ENCODE results near the gene AQP1. TPM values are rescaled to one million over a fixed set of nuclear protein-coding genes. Genes with fewer than 3 reads are reported as not detected.

AQP1 gene
- total RNA-seq (2016; rRNA removed; fragmentation: Illumina TruSeq; extraction: Trizol) (not detected in 2 replicates), polyA plus RNA-seq (2011; rRNA removed) (not detected in 2 replicates), polyA minus RNA-seq (2011; rRNA and poly(A)+ RNA removed; ENCODE audit: low replicate concordance) (0.08 and 1.7 TPM in 2 replicates), Bru-seq, nascent RNA (not detected), BruChase-seq, experiment 1, labeled RNA remaining after a 6-hour chase (not detected), BruChase-seq, experiment 2, labeled RNA remaining after a 2-hour chase (not detected)
- total RNA-seq (2016; cell fraction: cytosol; rRNA removed; fragmentation: Illumina TruSeq; extraction: Trizol; ENCODE audit: low read depth), result not detected in 2 replicates
- not detected in 2 replicates for total RNA-seq (2016; cell fraction: insoluble cytoplasmic fraction; rRNA removed; fragmentation: Illumina TruSeq; extraction: Trizol)
- not detected in 2 replicates for total RNA-seq (2016; cell fraction: membrane; rRNA removed; fragmentation: Illumina TruSeq; extraction: Trizol)
- not detected in 2 replicates for total RNA-seq (2016; cell fraction: nucleus; rRNA removed; fragmentation: Illumina TruSeq; extraction: Trizol)
- not detected in 2 replicates for polyA plus RNA-seq (2011; cell fraction: cytosol; rRNA removed)
- polyA plus RNA-seq (2011; cell fraction: nucleus; rRNA removed), result not detected in 2 replicates
- not detected in 2 replicates for polyA plus RNA-seq (2012)
- not detected in 2 replicates for polyA plus RNA-seq (2016; cell fraction: cytosol; fragmentation: Illumina TruSeq; extraction: Trizol; ENCODE audit: low read depth)
- polyA plus RNA-seq (2016; cell fraction: insoluble cytoplasmic fraction; fragmentation: Illumina TruSeq; extraction: Trizol; ENCODE audit: low read depth), result not detected in 2 replicates
- polyA plus RNA-seq (2016; cell fraction: membrane; fragmentation: Illumina TruSeq; extraction: Trizol; ENCODE audit: low read depth), result not detected in 2 replicates
- polyA plus RNA-seq (2016; cell fraction: nucleus; fragmentation: Illumina TruSeq; extraction: Trizol; ENCODE audit: insufficient read depth, low read depth), result not detected in 2 replicates
- polyA minus RNA-seq (2011; cell fraction: cytosol; rRNA and poly(A)+ RNA removed), result not detected in 2 replicates
- polyA minus RNA-seq (2011; cell fraction: nucleus; rRNA and poly(A)+ RNA removed), result not detected in 2 replicates
- long read RNA-seq, experiment 1, result 0 reads
- long read RNA-seq, experiment 2, result 0 reads

DNA sequence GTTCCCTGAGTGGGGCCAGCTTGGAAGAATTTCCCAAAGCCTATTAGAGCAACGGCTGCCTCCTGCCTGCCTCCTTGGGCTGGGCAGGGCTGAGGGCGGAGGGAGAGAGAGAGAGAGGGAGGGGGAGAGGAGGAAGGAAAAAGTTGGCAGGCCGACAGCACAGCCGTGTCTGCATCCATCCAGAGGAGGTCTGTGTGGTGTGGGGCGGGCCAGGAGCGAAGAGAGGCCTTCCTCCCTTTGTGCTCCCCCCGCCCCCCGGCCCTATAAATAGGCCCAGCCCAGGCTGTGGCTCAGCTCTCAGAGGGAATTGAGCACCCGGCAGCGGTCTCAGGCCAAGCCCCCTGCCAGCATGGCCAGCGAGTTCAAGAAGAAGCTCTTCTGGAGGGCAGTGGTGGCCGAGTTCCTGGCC is at the start of gene AQP1:
AQP1 (plus strand) TSS at position 293 of the 409 bp plus-strand sequence; CDS start at position 350, 57 bp downstream.
- intact Hi-C loops (cut with micrococcal nuclease; ENCODE audit: unreplicated experiment) (no loop called here), in situ Hi-C loops (cut with HindIII; ENCODE audit: extremely low pct_ligation_motif_present, low pct_unique_long_range_greater_than_20kb) (no loop called here)
- no peak within 1 kb of the TSS for H3K9ac ChIP-seq (ENCODE audit: insufficient read depth, low read depth, low read length)
- no peak within 1 kb of the TSS for H3K4me3 ChIP-seq (replicated peaks in 1 of 3; ENCODE audit: insufficient read depth in 1 of 3, low read depth in 2 of 3, low read length in 3 of 3)
- CTCF ChIA-PET (ENCODE audit: low intra/inter-chr PET ratio, low total read pairs), result no interaction called here
- H3K79me2 ChIP-seq (ENCODE audit: insufficient read depth, low read length), result no peaks in the 10 kb centered on the region
- no peaks in the 10 kb centered on the region for H3K4me1 ChIP-seq (ENCODE audit: insufficient read depth, low read length)
- no peaks in the 10 kb centered on the region for H3K9me3 ChIP-seq (ENCODE audit: low read length)
- H2AFZ ChIP-seq (ENCODE audit: low read length), result no peak within 1 kb of the TSS
- POLR2A ChIA-PET, result no interaction called here
- no peaks in the 10 kb centered on the region for H4K20me1 ChIP-seq (ENCODE audit: insufficient read depth, low read length)
- DNase-seq (ENCODE audit: low spot score) (no peak), ATAC-seq (no peak), FAIRE-seq (no peak)
- WGBS (ENCODE audit: low lambda C conversion rate), result 30% methylated on average over 9 of the region's 12 CpGs
- peaks cover 6 to 10% of the 10 kb centered on the region in 2 experiments; a peak in 3 of 5 replicates for H3K27me3 ChIP-seq (ENCODE audit: control insufficient read depth in 1 of 2, insufficient read depth in 2 of 2, low read length in 2 of 2)
- no peak within 1 kb of the TSS for H3K4me2 ChIP-seq (ENCODE audit: low read depth, low read length)
- BruUV-seq (replicated peaks), result no TSS peak
- no peaks in the 10 kb centered on the region for H3K36me3 ChIP-seq (replicated peaks in 1 of 2; ENCODE audit: control insufficient read depth in 1 of 2, insufficient read depth in 2 of 2, low read length in 2 of 2)
- H3K27ac ChIP-seq (ENCODE audit: extremely low read length, insufficient read depth, low read length), result no peak within 1 kb of the TSS
- TF ChIP-seq ZBTB1 (CRISPR knock-in tag; IDR thresholded peaks at IDR 0.05; ENCODE audit: borderline replicate concordance), result no peak
- no peak for TF ChIP-seq NBN (conservative IDR thresholded peaks at IDR 0.05)
- no peak for TF ChIP-seq TARDBP (CRISPR knock-in tag; IDR thresholded peaks at IDR 0.05)
- TF ChIP-seq NR2C2 (CRISPR knock-in tag; IDR thresholded peaks at IDR 0.05; ENCODE audit: borderline replicate concordance), result no peak
- TF ChIP-seq MTF1 (CRISPR knock-in tag; IDR thresholded peaks at IDR 0.05), result no peak
- TF ChIP-seq, protein P1, sequence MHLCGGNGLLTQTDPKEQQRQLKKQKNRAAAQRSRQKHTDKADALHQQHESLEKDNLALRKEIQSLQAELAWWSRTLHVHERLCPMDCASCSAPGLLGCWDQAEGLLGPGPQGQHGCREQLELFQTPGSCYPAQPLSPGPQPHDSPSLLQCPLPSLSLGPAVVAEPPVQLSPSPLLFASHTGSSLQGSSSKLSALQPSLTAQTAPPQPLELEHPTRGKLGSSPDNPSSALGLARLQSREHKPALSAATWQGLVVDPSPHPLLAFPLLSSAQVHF (CRISPR knock-in tag; IDR thresholded peaks at IDR 0.05), result no peak
- TF ChIP-seq, protein P2, sequence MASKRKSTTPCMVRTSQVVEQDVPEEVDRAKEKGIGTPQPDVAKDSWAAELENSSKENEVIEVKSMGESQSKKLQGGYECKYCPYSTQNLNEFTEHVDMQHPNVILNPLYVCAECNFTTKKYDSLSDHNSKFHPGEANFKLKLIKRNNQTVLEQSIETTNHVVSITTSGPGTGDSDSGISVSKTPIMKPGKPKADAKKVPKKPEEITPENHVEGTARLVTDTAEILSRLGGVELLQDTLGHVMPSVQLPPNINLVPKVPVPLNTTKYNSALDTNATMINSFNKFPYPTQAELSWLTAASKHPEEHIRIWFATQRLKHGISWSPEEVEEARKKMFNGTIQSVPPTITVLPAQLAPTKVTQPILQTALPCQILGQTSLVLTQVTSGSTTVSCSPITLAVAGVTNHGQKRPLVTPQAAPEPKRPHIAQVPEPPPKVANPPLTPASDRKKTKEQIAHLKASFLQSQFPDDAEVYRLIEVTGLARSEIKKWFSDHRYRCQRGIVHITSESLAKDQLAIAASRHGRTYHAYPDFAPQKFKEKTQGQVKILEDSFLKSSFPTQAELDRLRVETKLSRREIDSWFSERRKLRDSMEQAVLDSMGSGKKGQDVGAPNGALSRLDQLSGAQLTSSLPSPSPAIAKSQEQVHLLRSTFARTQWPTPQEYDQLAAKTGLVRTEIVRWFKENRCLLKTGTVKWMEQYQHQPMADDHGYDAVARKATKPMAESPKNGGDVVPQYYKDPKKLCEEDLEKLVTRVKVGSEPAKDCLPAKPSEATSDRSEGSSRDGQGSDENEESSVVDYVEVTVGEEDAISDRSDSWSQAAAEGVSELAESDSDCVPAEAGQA (IDR thresholded peaks at IDR 0.05; ENCODE audit: low read depth), result no peak
- TF ChIP-seq, protein P2 (CRISPR knock-in tag; IDR thresholded peaks at IDR 0.05; ENCODE audit: borderline replicate concordance), result no peak
- TF ChIP-seq, protein P3, sequence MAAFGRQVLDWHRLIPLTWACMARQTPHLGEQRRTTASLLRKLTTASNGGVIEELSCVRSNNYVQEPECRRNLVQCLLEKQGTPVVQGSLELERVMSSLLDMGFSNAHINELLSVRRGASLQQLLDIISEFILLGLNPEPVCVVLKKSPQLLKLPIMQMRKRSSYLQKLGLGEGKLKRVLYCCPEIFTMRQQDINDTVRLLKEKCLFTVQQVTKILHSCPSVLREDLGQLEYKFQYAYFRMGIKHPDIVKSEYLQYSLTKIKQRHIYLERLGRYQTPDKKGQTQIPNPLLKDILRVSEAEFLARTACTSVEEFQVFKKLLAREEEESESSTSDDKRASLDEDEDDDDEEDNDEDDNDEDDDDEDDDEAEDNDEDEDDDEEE (CRISPR knock-in tag; IDR thresholded peaks at IDR 0.05), result no peak
- no peak for TF ChIP-seq PAX8 (CRISPR knock-in tag; IDR thresholded peaks at IDR 0.05; ENCODE audit: borderline replicate concordance)
